Pancreas (tissue), 10 donors: ENCODE measurements around the gene GNAQ. TPM values are rescaled to one million over a fixed set of nuclear protein-coding genes. Genes with fewer than 3 reads are reported as not detected.

Experiments
- ATAC-seq, 4 donors: fragments of 200-7000 bp; cut with Tn5 transposase; one replicate each; pipeline versions ENCODE4 v1.8.0 to v1.9.1; 2020; ENCODE audit warnings: mild to moderate bottlenecking in 4 of 4, moderate library complexity in 4 of 4
- DNase-seq, 6 donors: peaks; one replicate each; pipeline ENCODE4 v3.0.0-alpha.2; 2020
- FAIRE-seq: peaks from 2 replicates; lab custom pipeline; 2012; peaks lifted over from hg19 to GRCh38; lab: Jason Lieb, UNC
- H3K27ac ChIP-seq, 4 donors: fragments of 200-600 bp; sonication (generic); 1 replicate in 3 of 4; 2 replicates in 1 of 4; pipeline versions ENCODE4 v1.5.0 to v1.8.0; 2020
- H3K27me3 ChIP-seq, 4 donors: fragments of 200-600 bp; one replicate each; pipeline ENCODE4 v1.8.0; 2021
- H3K36me3 ChIP-seq, 3 donors: fragments of 200-600 bp; sonication (generic) in 1 of 3; one replicate each; pipeline versions ENCODE4 v1.5.0 to v1.8.0; 2020 to 2021
- H3K4me1 ChIP-seq, 3 donors: fragments of 200-600 bp; one replicate each; pipeline ENCODE4 v1.8.0; 2021
- H3K4me3 ChIP-seq, 4 donors: fragments of 200-600 bp; sonication (generic) in 2 of 4; one replicate each; pipeline versions ENCODE4 v1.5.0 to v1.8.0; 2020 to 2021
- H3K9me3 ChIP-seq, 4 donors: fragments of 200-600 bp; one replicate each; pipeline ENCODE4 v1.8.0; 2021
- WGBS, 2 donors: extraction: QIAGEN DNeasy Blood & Tissue Kit; methylation state at CpG; one replicate each; pipeline ENCODE4 v1.1.7; 2013; 5-methylcytosine and 5-hydroxymethylcytosine counted together
- intact Hi-C, 3 donors: fragments of 100-400 bp; cut with DNase I; formaldehyde crosslinking; loops; one replicate each; pipeline versions ENCODE4 v1.11.1 to v1.14.2; 2022
- polyA plus RNA-seq, 2 donors: library from polyadenylated mRNA; stranded (reverse); fragments of 200-250 nt; gene quantifications; one replicate each; pipeline ENCODE4 v1.2.3, GENCODE V29; 2013
- total RNA-seq, 6 donors: library from RNA; stranded (reverse); fragmentation: NEBNext Ultra II Directional in 4 of 6; extraction: Animal tissue kit (Norgen Biotek cat#: 25700) in 4 of 6; gene quantifications; one replicate each; pipeline versions ENCODE4 v1.2.1 to v1.2.4, GENCODE V29; 2021 to 2023
- TF ChIP-seq, protein P1 (sequence below), 4 donors: fragments of 200-600 bp; sonication (generic) in 3 of 4; IDR thresholded peaks; one replicate each; pipeline versions ENCODE4 v1.5.0 to v1.8.0; 2021; ENCODE audit warnings: antibody characterized with exemption in 4 of 4
- donor health status: healthy with polysubstance abuse.
- donor health status: DM: no; HTN: no; CAD: no; lungs with moderate emphysema.
- donor health status: DM: no; HTN: no; CAD: no.
- donor health status: control.
- donor health status: control.
- donor health status: Bipolar disorder and iron deficiency.
- donor health status: DM: yes; HTN: yes; CAD: no.
- donor health status: DM: no; HTN: no; CAD: no.
- donor health status: DM: no; HTN: no; CAD: no.
- donor health status: DM: yes; HTN: yes; CAD: no.

Gene GNAQ
- total and polyA plus RNA-seq, 8 donors = 6.7 to 33.8 (median 18.2) TPM

DNA sequence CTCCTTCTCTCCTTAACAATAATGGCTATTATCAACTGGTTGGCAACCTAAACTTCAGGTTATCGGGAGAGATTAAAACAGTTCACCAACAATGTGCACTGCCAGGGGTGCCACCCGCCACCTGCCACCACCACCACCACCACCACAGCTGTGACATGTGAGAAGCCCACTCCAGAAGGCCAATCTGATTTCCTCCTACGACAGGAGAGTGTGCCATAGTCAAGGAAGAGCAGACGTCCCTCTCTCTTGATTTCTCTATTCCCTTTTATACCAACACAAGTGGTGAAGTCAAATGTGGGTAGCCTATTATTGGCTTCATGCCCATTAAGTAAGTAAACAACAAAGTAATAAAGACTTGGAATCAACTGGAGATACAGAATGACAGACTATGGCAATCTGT is 22.4 kb downstream of the GNAQ start:
- Histone ChIP-seq H3K27me3 (no peaks in the 10 kb centered on the region), H3K9me3 (no peaks in the 10 kb centered on the region), H3K36me3 (no peaks in the 10 kb centered on the region), H3K4me1 (peaks cover 20 to 43% (median 24%) of the 10 kb centered on the region in 3 donors), H3K4me3 (no peak overlapping the region), H3K27ac (no peak overlapping the region)
- no peak for FAIRE-seq
- intact Hi-C loops = loop anchor here in 1 of 3 donors (10.0 kb wide), 1 partner anchor 64 kb away; no protein-coding TSS in a partner anchor
- no peak for ATAC-seq
- TF ChIP-seq, protein P1, sequence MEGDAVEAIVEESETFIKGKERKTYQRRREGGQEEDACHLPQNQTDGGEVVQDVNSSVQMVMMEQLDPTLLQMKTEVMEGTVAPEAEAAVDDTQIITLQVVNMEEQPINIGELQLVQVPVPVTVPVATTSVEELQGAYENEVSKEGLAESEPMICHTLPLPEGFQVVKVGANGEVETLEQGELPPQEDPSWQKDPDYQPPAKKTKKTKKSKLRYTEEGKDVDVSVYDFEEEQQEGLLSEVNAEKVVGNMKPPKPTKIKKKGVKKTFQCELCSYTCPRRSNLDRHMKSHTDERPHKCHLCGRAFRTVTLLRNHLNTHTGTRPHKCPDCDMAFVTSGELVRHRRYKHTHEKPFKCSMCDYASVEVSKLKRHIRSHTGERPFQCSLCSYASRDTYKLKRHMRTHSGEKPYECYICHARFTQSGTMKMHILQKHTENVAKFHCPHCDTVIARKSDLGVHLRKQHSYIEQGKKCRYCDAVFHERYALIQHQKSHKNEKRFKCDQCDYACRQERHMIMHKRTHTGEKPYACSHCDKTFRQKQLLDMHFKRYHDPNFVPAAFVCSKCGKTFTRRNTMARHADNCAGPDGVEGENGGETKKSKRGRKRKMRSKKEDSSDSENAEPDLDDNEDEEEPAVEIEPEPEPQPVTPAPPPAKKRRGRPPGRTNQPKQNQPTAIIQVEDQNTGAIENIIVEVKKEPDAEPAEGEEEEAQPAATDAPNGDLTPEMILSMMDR (IDR thresholded peaks at IDR 0.05) = no peak
- DNase-seq = no peak
- 39 to 42% methylated on average over 4 of the region's 4 CpGs for WGBS, 2 donors

DNA sequence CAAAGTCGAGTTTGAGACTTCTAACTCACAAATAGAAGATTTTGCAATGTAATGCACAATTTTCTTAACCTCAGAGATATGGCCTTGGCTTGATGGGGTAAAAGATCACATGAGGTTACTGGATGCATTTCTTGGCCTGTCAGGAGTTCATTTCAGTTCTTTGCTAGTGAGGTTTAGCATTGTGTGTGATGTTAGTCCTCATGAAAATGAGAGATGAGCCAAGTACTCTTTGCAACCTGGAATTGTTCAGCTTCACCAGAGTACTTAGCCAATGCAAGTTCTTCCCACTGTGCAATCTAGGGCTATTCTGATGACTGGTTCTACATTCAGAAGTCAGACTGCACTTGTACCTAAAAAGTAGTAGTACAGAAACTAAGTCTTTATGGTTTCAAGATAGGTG is 24.9 kb downstream of the GNAQ start:
- no peak for FAIRE-seq
- Histone ChIP-seq H3K9me3 (no peaks in the 10 kb centered on the region), H3K4me3 (no peak overlapping the region), H3K4me1 (peaks cover 20 to 52% (median 29%) of the 10 kb centered on the region in 3 donors), H3K27ac (no peak overlapping the region), H3K36me3 (no peaks in the 10 kb centered on the region), H3K27me3 (no peaks in the 10 kb centered on the region)
- no peak for DNase-seq
- 41 to 49% methylated on average over 1 of the region's 1 CpG for WGBS, 2 donors
- intact Hi-C loops = loop anchor here in 1 of 3 donors (10.0 kb wide), 1 partner anchor 62 kb away; no protein-coding TSS in a partner anchor
- TF ChIP-seq, protein P1 (IDR thresholded peaks at IDR 0.05) = no peak
- ATAC-seq = no peak

DNA sequence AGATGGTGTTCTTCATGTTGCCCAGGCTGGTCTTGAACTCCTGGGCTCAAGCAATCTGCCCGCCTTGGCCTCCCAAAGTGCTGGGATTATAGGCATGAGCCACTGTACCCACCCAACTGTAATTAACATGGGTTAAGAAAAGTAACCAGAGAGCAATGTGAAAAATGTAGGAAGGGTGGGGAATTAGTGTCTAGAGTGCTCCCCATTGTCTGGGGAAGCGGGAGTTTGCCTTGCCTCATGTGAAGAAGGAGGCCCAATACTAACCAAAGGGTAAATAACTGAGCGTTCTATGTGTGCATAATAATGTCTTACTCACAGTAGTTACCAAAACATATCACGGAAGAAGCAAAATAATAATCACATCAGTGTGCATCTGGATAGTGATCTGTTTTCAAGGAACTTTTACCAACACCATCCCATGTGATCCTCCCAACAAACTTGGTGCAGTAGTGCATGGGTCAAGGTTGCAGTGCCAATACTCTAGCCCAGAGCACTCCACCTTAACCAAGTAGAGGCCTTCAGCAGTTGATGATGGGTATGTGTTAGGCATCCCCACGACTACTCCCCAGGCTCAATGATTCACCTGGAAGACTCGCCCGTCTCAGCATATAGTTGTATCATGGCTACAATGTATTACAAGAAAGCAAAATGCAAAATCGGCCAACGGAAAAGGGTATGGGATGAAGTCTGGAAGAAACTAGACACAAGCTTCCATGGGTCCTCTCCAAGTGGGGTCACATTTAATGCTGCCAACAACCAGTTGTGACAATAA is 26.2 kb downstream of the GNAQ start:
- Histone ChIP-seq H3K9me3 (no peaks in the 10 kb centered on the region), H3K27me3 (no peaks in the 10 kb centered on the region), H3K36me3 (no peaks in the 10 kb centered on the region), H3K4me3 (no peak overlapping the region), H3K27ac (peak overlapping the region in 2 of 4 donors; percentile 23 to 37), H3K4me1 (peaks cover 20 to 45% (median 29%) of the 10 kb centered on the region in 3 donors)
- DNase-seq (no peak), FAIRE-seq (no peak), ATAC-seq (no peak)
- TF ChIP-seq, protein P1 (IDR thresholded peaks at IDR 0.05) = no peak
- 89 to 93% methylated on average over 9 of the region's 9 CpGs for WGBS, 2 donors
- intact Hi-C loops = loop anchor here in 1 of 3 donors (10.0 kb wide), 1 partner anchor 61 kb away; no protein-coding TSS in a partner anchor

DNA sequence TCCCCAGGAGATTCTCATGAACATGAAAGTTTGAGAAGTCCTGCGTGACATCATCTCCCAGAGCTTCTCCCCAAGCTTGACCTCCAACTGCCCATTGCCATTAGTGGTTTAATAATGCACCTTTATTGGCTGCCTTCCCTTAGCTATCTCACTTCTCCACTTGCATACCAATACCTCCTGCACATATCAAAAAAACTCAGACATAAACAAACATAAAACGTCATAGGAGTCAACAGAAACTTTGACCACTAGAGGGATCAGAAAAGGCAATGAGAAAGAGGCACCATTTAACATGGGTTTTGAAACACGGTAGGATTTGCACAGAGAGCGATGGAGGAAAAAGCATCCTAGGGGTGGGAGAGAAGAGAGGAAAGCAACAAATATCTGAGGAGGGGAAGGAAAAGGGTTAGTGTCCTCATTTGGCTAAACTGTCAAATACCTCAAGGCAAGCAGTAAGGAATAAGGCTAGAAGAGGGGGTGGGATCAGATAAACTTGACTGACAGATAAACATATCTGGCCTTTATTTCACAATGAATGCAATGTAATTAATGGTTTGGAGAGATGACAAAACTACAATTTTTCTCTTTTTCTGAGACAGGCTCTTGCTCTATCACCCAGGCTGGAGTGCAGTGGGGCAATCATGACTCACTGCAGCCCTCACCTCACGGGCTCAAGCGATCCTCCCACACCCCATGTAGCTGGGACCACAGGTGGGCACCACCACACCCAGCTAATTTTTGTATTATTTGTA is 27.0 kb downstream of the GNAQ start:
- ATAC-seq (peak; percentile 87 to 94 (median 90)), DNase-seq (peak in 3 of 6 donors; percentile 34 to 46 (median 44)), FAIRE-seq (no peak)
- 43 to 48% methylated on average over 6 of the region's 6 CpGs for WGBS, 2 donors
- peak overlapping the region in 2 of 4 donors; percentile 23 to 37 for H3K27ac ChIP-seq
- H3K27me3 ChIP-seq = no peaks in the 10 kb centered on the region
- H3K36me3 ChIP-seq = no peaks in the 10 kb centered on the region
- no peak overlapping the region for H3K4me3 ChIP-seq
- intact Hi-C loops = loop anchor here in 1 of 3 donors (10.0 kb wide), 1 partner anchor 60 kb away; no protein-coding TSS in a partner anchor
- TF ChIP-seq, protein P1 (IDR thresholded peaks at IDR 0.05) = peak in 3 of 4 donors; percentile 23 to 55 (median 37)
- peaks cover 21 to 41% (median 23%) of the 10 kb centered on the region in 3 donors for H3K4me1 ChIP-seq
- H3K9me3 ChIP-seq = no peaks in the 10 kb centered on the region
